Heart left ventricle (tissue), 16 donors: ENCODE measurements around the gene USP53. TPM values are rescaled to one million over a fixed set of nuclear protein-coding genes. Genes with fewer than 3 reads are reported as not detected.
"Not testable (repeated sequence)": the region's sequence is repeated elsewhere in the genome, so short reads cannot be mapped to it uniquely, and the experiment has no call there.

Experiments used
- ATAC-seq, 4 donors: fragments of 200-7000 bp; cut with Tn5 transposase; one replicate each; pipeline ENCODE4 v1.9.1; 2020 to 2022; ENCODE audit warnings: moderate library complexity in 4 of 4, mild to moderate bottlenecking in 3 of 4, moderate number of reproducible peaks in 1 of 4
- DNase-seq, 5 donors: peaks; one replicate each; pipeline ENCODE4 v3.0.0-alpha.2; 2020
- H3K27ac ChIP-seq, 12 donors: fragments of 200-600 bp; sonication (generic) in 4 of 12; one replicate each; pipeline versions ENCODE4 v1.5.0 to v1.8.0; 2016 to 2022; ENCODE audit warnings: mild to moderate bottlenecking in 2 of 12
- H3K27me3 ChIP-seq, 9 donors: fragments of 200-600 bp; sonication (generic) in 2 of 9; one replicate each; pipeline versions ENCODE4 v1.5.1 to v1.8.0; 2016 to 2022; ENCODE audit warnings: mild to moderate bottlenecking in 3 of 9
- H3K36me3 ChIP-seq, 9 donors: fragments of 200-600 bp; sonication (generic) in 2 of 9; one replicate each; pipeline versions ENCODE4 v1.5.0 to v1.8.0; 2018 to 2022; ENCODE audit warnings: mild to moderate bottlenecking in 2 of 9
- H3K4me1 ChIP-seq, 12 donors: fragments of 200-600 bp; sonication (generic) in 4 of 12; one replicate each; pipeline versions ENCODE4 v1.5.0 to v1.8.0; 2016 to 2022; ENCODE audit warnings: mild to moderate bottlenecking in 3 of 12
- H3K4me3 ChIP-seq, 12 donors: fragments of 200-600 bp; sonication (generic) in 4 of 12; one replicate each; pipeline versions ENCODE4 v1.5.0 to v1.8.0; 2017 to 2022; ENCODE audit warnings: mild to moderate bottlenecking in 9 of 12, moderate library complexity in 4 of 12
- H3K9me3 ChIP-seq, 12 donors: fragments of 200-600 bp; sonication (generic) in 4 of 12; one replicate each; pipeline versions ENCODE4 v1.5.0 to v1.8.0; 2016 to 2022; ENCODE audit warnings: mild to moderate bottlenecking in 1 of 12
- POLR2A ChIP-seq, 2 donors: fragments of 450-650 bp; IDR thresholded peaks; one replicate each; pipeline ENCODE4 v1.6.1; 2017; ENCODE audit warnings: antibody characterized with exemption in 2 of 2, mild to moderate bottlenecking in 2 of 2, moderate library complexity in 2 of 2
- WGBS, 4 donors: extraction: QIAGEN DNeasy Blood & Tissue Kit in 2 of 4; methylation state at CpG; one replicate each; pipeline versions ENCODE4 v1.1.5 to v1.1.7; 2013 to 2018; 5-methylcytosine and 5-hydroxymethylcytosine counted together
- intact Hi-C, 10 donors: fragments of 100-400 bp; cut with DNase I; formaldehyde crosslinking; loops; one replicate each; pipeline versions ENCODE4 v1.11.1 to v1.14.2; 2022
- polyA plus RNA-seq, 2 donors: library from polyadenylated mRNA; stranded (reverse); fragments of 200-250 nt; gene quantifications; one replicate each; pipeline ENCODE4 v1.2.3, GENCODE V29; 2013
- total RNA-seq, 9 donors: library from RNA; depleted of rRNA in 2 of 9; stranded (reverse); fragments of >200 nt in 2 of 9; fragmentation: NEBNext Ultra II Directional in 3 of 9; extraction: Animal tissue kit (Norgen Biotek cat#: 25700) in 3 of 9; gene quantifications; one replicate each; pipeline versions ENCODE4 v1.1.0 to v1.2.4, GENCODE V29; 2016 to 2023
- TF ChIP-seq, protein P1 (sequence below), 12 donors: fragments of 200-600 bp; sonication (generic) in 4 of 12; IDR thresholded peaks; one replicate each; pipeline versions ENCODE4 v1.5.0 to v1.8.0; 2018 to 2022; ENCODE audit warnings: antibody characterized with exemption in 12 of 12, mild to moderate bottlenecking in 5 of 12
- donor health status: ischemic (EF 13 %, LVEDD 7.1; RV severe dilation, severe dysfunction).
- donor health status: healthy with polysubstance abuse.
- donor health status: DM: no; HTN: yes; CAD: no.
- donor health status: DM: no; HTN: no; CAD: no.
- donor health status: ischemic (EF 25% LVEDD 6.9; RV normal size, moderate dysfunction).
- donor health status: ischemic (EF 25% LVEDD 5.7; RV mildly dilated, moderate dysfunction).
- donor health status: healthy.
- donor health status: DM: yes; HTN: yes; CAD: no.
- donor health status: ischemic (EF 35%, LVEDD 5.7; RV mildly dilated, moderate dysfunction).
- donor health status: nonischemic (EF 11% LVEDD 7.7; RV severe dilation, severe dysfunction).
- donor health status: DM: yes; HTN: yes; CAD: no.
- donor health status: PGD.
- donor health status: ischemic (EF 29% LVEDD 5.4; RV normal size, mild dysfunction).
- donor health status: nonischemic (EF 23%, LVEDD 6.1; RV moderate dilation, normal function).

Gene USP53
- total and polyA plus RNA-seq, 11 donors: 24.2 to 52.9 (median 43.7) TPM

- Histone ChIP-seq H3K9me3 (no peaks in the 10 kb centered on the region), H3K4me1 (no peaks in the 10 kb centered on the region), H3K27ac (no peak within 1 kb of the TSS), H3K27me3 (no peaks in the 10 kb centered on the region), H3K36me3 (no peaks in the 10 kb centered on the region), H3K4me3 (no peak within 1 kb of the TSS)
- intact Hi-C loops: no loop called here
- 82 to 89% (median 84%) methylated on average over 6 of the region's 6 CpGs for WGBS, 4 donors
- TF ChIP-seq, protein P1, sequence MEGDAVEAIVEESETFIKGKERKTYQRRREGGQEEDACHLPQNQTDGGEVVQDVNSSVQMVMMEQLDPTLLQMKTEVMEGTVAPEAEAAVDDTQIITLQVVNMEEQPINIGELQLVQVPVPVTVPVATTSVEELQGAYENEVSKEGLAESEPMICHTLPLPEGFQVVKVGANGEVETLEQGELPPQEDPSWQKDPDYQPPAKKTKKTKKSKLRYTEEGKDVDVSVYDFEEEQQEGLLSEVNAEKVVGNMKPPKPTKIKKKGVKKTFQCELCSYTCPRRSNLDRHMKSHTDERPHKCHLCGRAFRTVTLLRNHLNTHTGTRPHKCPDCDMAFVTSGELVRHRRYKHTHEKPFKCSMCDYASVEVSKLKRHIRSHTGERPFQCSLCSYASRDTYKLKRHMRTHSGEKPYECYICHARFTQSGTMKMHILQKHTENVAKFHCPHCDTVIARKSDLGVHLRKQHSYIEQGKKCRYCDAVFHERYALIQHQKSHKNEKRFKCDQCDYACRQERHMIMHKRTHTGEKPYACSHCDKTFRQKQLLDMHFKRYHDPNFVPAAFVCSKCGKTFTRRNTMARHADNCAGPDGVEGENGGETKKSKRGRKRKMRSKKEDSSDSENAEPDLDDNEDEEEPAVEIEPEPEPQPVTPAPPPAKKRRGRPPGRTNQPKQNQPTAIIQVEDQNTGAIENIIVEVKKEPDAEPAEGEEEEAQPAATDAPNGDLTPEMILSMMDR (IDR thresholded peaks at IDR 0.05): no peak
- TF ChIP-seq POLR2A (IDR thresholded peaks at IDR 0.05): no peak
- DNase-seq (no peak), ATAC-seq (no peak)
Observed at GRCh38 chr4:119321921-119322687, 109.6 kb downstream of the USP53 start, which contains the start of gene FABP2. TSS of gene FABP2 (minus strand) at chr4:119322138. CDS start at chr4:119322102, 36 bp downstream.

GRCh38 chr4:119328695-119329094 is 116.2 kb downstream of the USP53 start:
- H3K4me1 ChIP-seq: peaks cover 0 to 9% (median 0%) of the 10 kb centered on the region in 12 donors
- H3K27ac ChIP-seq: no peak overlapping the region
- no peaks in the 10 kb centered on the region for H3K36me3 ChIP-seq
- no peaks in the 10 kb centered on the region for H3K9me3 ChIP-seq
- intact Hi-C loops: no loop called here
- TF ChIP-seq, protein P1 (IDR thresholded peaks at IDR 0.05): no peak
- TF ChIP-seq POLR2A (IDR thresholded peaks at IDR 0.05): no peak
- DNase-seq (no peak), ATAC-seq (no peak)
- 71 to 80% (median 79%) methylated on average over 2 of the region's 2 CpGs for WGBS, 4 donors
- no peak overlapping the region for H3K4me3 ChIP-seq
- H3K27me3 ChIP-seq: no peaks in the 10 kb centered on the region

DNA sequence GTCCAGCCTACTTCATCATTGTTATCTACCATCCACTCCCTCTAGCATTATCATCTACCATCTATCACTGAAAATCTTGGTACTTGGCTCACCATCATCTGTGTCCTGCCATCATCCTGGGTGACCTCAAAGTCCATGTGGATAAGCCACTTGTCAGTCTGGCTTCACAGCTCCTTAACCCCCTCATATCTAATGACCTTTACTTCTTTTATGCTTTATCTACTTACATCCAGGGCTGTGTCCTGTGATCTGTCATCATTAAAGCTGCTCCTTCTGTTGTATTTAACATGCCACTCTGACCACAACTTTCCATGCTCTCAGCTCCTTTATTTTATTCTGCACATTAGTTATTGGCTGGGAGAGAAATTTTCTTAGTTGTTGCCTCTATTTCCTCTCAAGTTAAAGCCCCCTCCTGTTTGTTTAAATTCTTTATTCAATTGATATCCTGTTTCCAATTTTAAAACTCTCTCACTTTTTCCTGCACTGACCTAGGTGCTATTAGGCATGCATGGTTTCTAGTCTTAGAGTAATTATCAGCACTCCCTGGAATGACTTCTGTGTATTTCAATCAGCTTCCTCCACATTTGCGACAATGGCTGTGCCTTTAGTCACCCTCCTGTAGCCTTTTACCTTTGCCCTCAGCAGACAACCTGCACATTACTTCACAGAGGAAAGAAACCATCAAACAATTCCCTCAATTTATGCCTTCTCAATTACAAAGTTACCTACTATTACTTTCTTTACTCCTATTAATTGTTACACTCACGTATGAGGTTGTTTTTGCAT is 117.5 kb downstream of the USP53 start:
- Histone ChIP-seq H3K36me3 (no peaks in the 10 kb centered on the region), H3K27ac (peak overlapping the region in 4 of 12 donors; percentile 20 to 68 (median 40)), H3K9me3 (no peaks in the 10 kb centered on the region), H3K4me3 (no peak overlapping the region), H3K4me1 (peaks cover 0 to 9% (median 0%) of the 10 kb centered on the region in 12 donors), H3K27me3 (no peaks in the 10 kb centered on the region)
- intact Hi-C loops: no loop called here
- WGBS, 4 donors: 45 to 56% (median 49%) methylated on average over 2 of the region's 2 CpGs
- peak in 3 of 4 donors; percentile 44 to 95 (median 93) for ATAC-seq
- TF ChIP-seq, protein P1 (IDR thresholded peaks at IDR 0.05): no peak
- no peak for TF ChIP-seq POLR2A (IDR thresholded peaks at IDR 0.05)
- DNase-seq: no peak

DNA sequence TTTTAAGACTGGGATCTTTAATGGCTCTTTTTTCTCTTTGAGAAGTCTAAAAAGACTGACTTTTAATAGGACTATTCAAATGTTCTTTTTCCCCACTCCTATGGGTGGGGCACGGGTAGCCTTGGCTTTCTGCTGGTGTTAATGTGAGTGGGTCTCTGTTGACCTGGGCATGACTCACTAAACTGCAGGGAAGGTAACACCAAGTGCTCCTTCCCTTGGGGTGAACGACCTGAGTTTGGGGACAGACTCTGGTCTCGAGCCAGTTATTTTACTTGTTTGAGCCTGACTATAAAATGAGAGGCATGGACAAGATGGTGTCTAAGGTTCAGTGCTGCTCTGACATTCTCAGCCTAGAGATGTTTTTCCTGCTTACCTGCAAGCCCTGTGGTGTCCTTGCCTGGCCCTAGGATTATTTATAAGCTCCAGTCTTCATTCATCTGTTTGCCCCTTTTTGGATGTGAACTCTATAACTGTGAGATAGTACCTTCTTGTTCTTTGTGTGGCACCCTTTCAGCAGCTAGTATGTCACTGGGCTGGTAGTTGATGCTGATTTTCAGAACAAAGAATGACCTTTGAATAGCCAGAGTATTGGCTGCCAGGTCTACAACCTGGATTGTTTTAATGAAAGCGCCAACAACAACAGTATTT is 123.9 kb downstream of the USP53 start:
- WGBS, 4 donors: 83 to 97% (median 90%) methylated on average over 3 to 4 of the region's 4 CpGs
- H3K36me3 ChIP-seq, DNase-seq, intact Hi-C loops, H3K9me3 ChIP-seq, H3K27me3 ChIP-seq, H3K4me3 ChIP-seq: not testable (repeated sequence)
- ATAC-seq: peak; percentile 32 to 61 (median 52)
- peak overlapping the region in 1 of 12 donors; percentile 58 for H3K27ac ChIP-seq
- peaks cover 0 to 16% (median 0%) of the 10 kb centered on the region in 12 donors for H3K4me1 ChIP-seq
